Measurements from ENCODE around the gene BIK.
"Not testable (repeated sequence)": the region's sequence is repeated elsewhere in the genome, so short reads cannot be mapped to it uniquely, and the experiment has no call there.

Gene BIK

GRCh38 chr22:43142880-43143562, 32.5 kb downstream of the BIK start, which contains the start of gene MCAT:
Gene MCAT, minus strand, starts transcription at chr22:43143398. Its CDS starts 50 bp downstream, at chr22:43143348.
- DNase-seq: peak; percentile 71

- DNase-seq: no peak
Measured at GRCh38 chr22:43144949-43145348, 34.4 kb downstream of the BIK start.

GRCh38 chr22:43145371-43145770, 34.8 kb downstream of the BIK start:
- DNase-seq: not testable (repeated sequence)

- DNase-seq: not testable (repeated sequence)
Measured at GRCh38 chr22:43146332-43146731, 35.8 kb downstream of the BIK start.

GRCh38 chr22:43147821-43148220, 37.3 kb downstream of the BIK start:
- no peak for DNase-seq

GRCh38 chr22:43148581-43148980, 38.0 kb downstream of the BIK start:
- no peak for DNase-seq

- no peak for DNase-seq
Measured at GRCh38 chr22:43150731-43151206, 40.2 kb downstream of the BIK start.

- DNase-seq: no peak
Measured at GRCh38 chr22:43151251-43152002, 40.9 kb downstream of the BIK start, which contains the start of gene TSPO. Gene TSPO, plus strand, starts transcription at chr22:43151559. Its CDS starts 7,680 bp downstream, at chr22:43159239.

GRCh38 chr22:43152003-43152356, 41.4 kb downstream of the BIK start:
- DNase-seq: no peak

- no peak for DNase-seq
Measured at GRCh38 chr22:43152357-43153071, 42.0 kb downstream of the BIK start.

GRCh38 chr22:43153899-43154298, 43.3 kb downstream of the BIK start:
- DNase-seq: no peak

GRCh38 chr22:43154887-43155536, 44.5 kb downstream of the BIK start:
- no peak for DNase-seq

GRCh38 chr22:43155789-43156188, 45.2 kb downstream of the BIK start:
- DNase-seq: no peak

- no peak for DNase-seq
Measured at GRCh38 chr22:43156413-43156812, 45.9 kb downstream of the BIK start.

GRCh38 chr22:43157874-43158546, 47.5 kb downstream of the BIK start:
- DNase-seq: no peak

GRCh38 chr22:43158778-43159483, 48.4 kb downstream of the BIK start:
- DNase-seq: no peak

- no peak for DNase-seq
Measured at GRCh38 chr22:43159484-43160178, 49.1 kb downstream of the BIK start.

- no peak for DNase-seq
Measured at GRCh38 chr22:43160497-43161126, 50.1 kb downstream of the BIK start.

GRCh38 chr22:43162412-43163150, 52.0 kb downstream of the BIK start:
- DNase-seq: no peak
